Stimulated activated CD8-positive, alpha-beta memory T cell treated with anti-CD3 and anti-CD28 coated beads, Interleukin-12 subunit alpha, Interleukin-12 subunit beta, amount 100 ng/mL, for 1 hour (primary cell): ENCODE results near the gene CDH18.
"Not testable (repeated sequence)": the region's sequence is repeated elsewhere in the genome, so short reads cannot be mapped to it uniquely, and the experiment has no call there.

ENCODE experiments used
- DNase-seq: peaks from one replicate; pipeline ENCODE4 v3.0.0-alpha.2; 2020; ENCODE audit warnings: low read depth

Gene CDH18

DNA sequence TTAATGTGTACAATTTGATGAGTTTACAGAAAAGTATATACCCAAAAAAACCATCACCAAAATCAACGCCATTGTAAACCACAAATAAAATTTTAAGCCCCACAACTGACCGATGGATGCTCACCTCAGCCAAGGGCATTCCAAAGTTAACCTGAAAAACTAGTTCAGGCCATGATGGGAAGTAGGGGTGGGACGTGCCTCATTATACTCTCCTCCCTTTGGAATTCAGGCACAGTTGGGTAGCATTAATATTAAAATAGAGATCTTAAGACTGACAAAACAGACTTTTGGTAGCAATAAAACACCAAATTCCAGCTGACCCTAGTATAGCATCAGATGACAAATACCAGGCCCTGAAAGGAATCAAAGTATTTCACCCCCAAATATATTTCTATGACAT lies 129.0 kb downstream of the CDH18 start:
- DNase-seq, result no peak

GRCh38 chr5:19855931-19856330 lies 132.1 kb downstream of the CDH18 start:
- no peak for DNase-seq

DNA sequence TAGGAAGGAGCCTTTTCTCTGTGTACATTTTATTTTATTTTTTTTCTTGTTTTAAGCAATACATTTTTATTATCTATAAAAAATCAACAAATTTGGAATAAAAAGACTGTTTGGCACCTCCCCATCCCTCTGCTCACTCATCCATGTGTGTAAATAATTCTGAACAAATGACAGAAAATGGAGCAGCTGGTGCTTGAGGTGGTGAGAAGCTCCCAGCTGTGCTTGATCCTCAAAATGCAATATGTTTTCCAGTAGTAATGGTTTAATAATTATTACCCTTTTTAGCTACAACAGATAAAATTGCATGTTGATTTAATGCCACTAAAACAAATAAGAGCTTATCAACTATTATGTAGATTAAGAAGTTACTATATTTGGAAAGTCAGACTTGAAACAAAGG lies 132.5 kb downstream of the CDH18 start:
- DNase-seq, result no peak

GRCh38 chr5:19855031-19855430 lies 133.0 kb downstream of the CDH18 start:
- DNase-seq, result no peak

DNA sequence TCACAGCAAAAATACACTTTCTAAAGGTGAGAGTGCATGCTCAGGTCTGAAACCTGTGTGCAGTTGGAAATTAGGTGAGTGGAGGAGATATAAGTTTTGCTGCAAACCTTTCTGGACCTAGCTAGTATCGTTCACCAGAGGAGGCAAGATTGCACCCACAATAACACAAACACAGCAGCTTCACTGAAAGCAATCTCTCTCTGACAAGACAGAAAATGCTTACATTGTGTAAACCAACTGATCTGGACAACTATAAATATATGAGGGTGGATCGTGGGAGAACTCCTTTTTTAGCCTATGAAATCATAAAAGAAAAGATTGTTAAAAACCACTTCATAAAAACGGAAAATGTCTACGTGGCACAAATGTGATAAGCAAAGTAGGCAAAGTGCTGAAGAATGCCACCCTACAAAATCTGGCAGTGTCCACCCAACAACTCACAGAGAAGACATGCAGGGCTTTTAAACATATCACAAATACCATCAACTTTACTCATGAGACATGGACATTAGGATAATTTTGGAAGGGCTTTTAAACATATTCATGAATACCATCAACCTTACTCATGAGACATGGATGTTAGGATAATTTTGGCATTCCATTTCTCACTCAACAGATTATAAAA lies 134.3 kb downstream of the CDH18 start:
- no peak for DNase-seq

DNA sequence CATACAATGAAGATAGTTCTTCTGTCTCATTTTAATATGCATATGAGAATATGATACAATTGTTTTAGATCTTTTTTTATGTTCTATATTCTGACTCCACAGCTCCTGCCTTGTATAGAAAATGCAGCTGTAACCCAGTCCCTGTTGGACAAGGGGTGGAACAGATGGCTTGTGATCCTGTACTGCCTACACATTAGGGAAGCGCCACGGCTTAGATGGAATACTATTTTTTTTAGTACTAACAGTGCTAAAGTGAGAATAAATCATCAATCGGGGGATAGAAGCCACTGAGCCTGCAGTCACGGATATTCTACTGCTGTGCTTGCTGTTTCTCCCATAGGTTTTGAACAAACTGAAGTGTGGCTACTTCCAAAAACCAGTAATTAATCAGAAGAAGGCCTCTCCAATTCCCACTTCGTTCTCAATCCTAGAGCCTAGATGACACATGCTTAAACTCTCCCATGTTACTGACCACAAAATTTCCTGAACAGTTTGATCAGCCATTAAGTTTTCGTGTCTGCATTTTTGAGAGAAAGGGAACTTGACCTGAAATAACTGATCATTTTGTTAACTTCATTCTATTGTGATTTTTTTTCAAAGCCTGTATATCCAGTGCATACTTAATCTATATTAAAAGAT lies 150.3 kb downstream of the CDH18 start:
- no peak for DNase-seq

- DNase-seq, result no peak
Observed at GRCh38 chr5:19835442-19835841, 152.6 kb downstream of the CDH18 start.

DNA sequence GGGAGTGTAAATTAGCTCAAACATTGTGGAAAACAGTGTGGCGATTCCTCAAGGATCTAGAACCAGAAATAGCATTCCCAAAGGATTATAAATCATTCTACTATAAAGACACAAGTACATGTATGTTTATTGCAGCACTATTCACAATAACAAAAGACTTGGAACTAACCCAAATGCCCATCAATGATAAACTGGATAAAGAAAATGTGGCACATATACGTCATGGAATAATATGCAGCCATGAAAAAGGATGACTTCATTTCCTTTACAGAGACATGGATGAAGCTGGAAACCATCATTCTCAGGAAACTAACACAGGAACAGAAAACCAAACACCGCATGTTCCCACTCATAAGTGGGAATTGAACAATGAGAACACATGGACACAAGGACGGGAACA lies 175.3 kb downstream of the CDH18 start:
- DNase-seq, result not testable (repeated sequence)

DNA sequence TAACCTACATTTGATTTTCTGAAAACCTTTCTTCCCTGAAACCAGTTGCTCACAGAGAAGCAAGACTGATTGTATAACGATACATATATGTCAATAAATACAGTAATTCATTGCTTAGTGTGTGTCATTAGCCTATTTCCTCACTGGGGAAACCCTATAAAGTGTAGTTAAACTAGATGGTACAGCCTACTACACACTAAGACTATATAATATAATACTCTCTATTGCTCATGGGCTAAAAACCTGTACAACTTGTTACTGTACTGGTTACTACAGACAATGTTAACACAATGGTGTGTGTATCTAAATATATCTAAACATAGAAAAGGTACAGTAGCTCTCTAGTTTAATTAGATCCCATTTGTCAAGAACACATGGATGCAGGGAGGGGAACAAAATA lies 181.2 kb downstream of the CDH18 start:
- DNase-seq, result no peak

GRCh38 chr5:19802686-19803085 lies 185.3 kb downstream of the CDH18 start:
- DNase-seq, result no peak

GRCh38 chr5:19795218-19795617 lies 192.8 kb downstream of the CDH18 start:
- no peak for DNase-seq

GRCh38 chr5:19790829-19791466 lies 197.1 kb downstream of the CDH18 start:
- DNase-seq, result no peak

DNA sequence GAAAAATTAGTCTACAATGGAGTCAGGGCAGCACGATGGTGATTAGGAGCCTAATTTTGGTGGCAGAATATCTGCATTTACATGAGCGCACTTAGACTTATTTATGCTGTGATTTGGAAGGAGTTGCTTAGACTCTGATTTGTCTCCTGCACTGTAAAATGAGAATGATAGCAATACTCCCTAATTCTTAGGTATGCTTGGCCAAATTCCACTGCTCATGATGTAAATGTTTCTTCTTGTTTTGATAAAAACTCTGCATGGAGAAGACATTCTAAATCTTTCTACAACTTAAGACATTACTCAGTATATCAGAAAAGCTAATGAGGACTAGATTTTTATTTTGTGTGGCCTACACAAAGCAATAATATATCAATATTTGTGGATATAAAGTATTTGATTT lies 205.4 kb downstream of the CDH18 start:
- no peak for DNase-seq

GRCh38 chr5:19777363-19777762 lies 210.6 kb downstream of the CDH18 start:
- no peak for DNase-seq

GRCh38 chr5:19776886-19777285 lies 211.1 kb downstream of the CDH18 start:
- DNase-seq, result not testable (repeated sequence)

GRCh38 chr5:19771174-19771835 lies 216.7 kb downstream of the CDH18 start:
- DNase-seq, result no peak

- DNase-seq, result no peak
Observed at GRCh38 chr5:19770396-19770795, 217.6 kb downstream of the CDH18 start.

DNA sequence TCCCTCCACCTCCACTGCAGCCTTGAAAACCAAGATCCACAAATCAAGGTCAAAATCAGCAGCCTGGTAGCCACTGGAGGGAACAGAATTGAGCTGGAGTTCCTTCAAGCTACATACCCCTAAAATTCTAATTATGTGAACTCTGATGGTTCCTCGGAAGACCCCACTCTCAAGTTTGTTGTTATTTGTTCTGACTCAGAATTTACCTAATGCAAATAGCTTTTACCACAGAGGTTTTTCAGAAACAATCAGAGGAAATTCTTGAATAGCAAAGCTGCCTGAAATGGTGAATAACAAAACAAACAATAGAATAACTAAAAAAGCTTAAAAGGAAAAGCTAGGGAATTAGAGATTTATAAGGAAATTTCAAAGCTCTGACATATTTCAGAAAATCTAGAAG lies 220.0 kb downstream of the CDH18 start:
- no peak for DNase-seq

DNA sequence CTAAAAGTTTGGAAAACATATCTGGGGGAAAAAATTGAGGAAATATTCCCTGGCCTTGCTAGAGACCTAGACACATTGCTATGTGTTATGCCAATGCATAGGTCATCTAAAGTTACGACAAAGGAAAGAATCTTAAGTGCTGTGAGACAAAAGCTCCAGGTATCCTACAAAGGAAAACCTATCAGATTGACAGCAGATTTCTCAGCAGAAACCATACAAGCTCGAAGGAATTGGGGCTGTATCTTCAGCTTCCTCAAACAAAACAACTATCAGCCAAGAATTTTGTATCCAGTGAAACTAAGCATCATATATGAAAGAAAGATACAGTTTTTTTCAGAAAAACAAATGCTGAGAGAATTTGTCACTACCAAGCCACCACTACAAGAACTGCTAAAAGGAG lies 234.4 kb downstream of the CDH18 start:
- DNase-seq, result no peak

- DNase-seq, result no peak
Observed at GRCh38 chr5:19751326-19751725, 236.7 kb downstream of the CDH18 start.

DNA sequence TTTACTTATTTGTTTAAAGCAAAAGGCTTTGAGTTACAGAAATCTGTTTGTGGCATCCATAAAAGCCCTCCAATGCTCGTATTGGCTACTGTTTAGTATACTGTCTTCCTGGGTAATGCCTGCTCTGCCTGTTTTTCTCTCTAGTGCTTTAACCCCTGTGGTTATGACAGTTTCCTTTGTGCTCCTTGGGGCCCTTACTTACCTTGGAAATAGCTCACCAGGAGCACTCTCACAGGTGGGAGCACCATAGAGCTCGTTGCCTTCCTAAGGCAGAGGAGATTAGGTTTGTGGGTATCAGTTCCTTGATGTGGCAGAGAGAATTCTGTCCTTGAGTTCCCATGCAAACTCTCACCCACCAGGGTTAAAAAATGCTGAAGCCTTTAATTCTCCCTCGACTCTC lies 242.8 kb downstream of the CDH18 start:
- no peak for DNase-seq

GRCh38 chr5:19739671-19740070 lies 248.3 kb downstream of the CDH18 start:
- DNase-seq, result no peak

- DNase-seq, result no peak
Observed at GRCh38 chr5:19734776-19735175, 253.2 kb downstream of the CDH18 start.
